ENCODE results near the gene PTPDC1.
"Not testable (repeated sequence)": the region's sequence is repeated elsewhere in the genome, so short reads cannot be mapped to it uniquely, and the experiment has no call there.

The PTPDC1 gene

GRCh38 chr9:94094219-94095145 lies 10.2 kb downstream of the PTPDC1 start:
- DNase-seq: not testable (repeated sequence)

DNA sequence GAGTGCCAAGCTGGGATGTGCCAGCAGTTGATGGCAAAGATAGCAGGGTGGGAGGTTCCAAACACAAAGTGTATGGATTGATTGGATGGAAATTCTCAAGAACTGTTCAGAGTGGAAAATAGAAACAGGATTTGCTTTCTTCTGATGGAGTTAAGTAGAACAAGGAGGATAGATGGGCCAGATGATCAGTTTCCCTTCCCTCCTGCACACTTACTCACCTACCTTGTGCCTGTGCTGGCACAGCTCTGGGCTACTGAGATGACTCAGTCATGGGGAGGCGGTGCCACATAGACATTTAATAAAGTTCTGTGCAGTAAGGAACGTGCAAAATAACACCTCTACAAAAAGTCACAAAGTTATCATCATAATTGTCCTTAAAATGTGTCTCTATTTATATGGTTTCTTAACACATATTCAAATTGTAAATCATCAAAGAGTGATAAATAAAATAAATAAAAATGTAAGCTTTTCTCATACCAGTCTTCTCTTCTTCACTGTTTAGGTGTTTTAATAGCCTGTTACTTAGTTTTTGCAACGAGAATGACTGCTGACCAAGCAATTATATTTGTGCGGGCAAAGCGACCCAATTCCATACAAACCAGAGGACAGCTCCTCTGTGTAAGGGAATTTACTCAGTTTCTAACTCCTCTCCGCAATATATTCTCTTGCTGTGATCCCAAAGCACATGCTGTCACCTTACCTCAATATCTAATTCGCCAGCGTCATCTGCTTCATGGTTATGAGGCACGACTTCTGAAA lies 12.7 kb downstream of the PTPDC1 start:
- no peak for DNase-seq

GRCh38 chr9:94097788-94098414 lies 13.6 kb downstream of the PTPDC1 start:
- DNase-seq: no peak

DNA sequence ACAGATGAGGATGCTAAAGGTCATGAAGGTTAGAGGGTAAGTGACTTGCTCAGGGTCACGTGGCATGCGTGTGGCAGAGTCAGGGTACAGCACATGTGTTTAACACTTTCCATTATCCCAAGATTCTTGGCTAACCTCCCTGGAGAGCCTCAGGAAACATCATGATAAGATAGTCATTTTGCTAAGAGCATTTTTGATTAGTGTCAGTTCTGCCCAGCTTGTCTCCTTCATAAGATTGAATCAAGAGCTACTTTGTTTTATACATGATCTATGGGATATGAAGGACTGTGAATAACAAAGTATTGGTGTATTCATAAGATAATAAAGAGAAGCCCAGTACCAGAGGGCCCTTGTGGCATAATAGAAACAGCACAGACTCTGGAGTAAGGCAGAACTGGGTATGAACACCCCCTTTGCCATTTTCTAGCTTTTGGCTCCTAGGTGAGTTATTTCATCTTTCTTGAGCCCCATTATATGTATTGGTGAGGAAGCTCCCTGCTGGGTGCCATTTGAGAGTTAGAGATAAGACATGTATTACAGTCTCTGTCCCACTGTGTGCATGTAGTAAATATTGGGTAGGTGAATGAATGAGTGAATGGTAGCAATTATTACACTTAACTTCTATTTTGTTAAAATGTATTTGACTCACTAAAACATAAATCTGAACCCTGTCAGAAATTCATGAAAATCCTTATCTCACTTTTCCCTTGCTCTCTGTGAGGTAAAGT lies 16.1 kb downstream of the PTPDC1 start:
- no peak for DNase-seq

DNA sequence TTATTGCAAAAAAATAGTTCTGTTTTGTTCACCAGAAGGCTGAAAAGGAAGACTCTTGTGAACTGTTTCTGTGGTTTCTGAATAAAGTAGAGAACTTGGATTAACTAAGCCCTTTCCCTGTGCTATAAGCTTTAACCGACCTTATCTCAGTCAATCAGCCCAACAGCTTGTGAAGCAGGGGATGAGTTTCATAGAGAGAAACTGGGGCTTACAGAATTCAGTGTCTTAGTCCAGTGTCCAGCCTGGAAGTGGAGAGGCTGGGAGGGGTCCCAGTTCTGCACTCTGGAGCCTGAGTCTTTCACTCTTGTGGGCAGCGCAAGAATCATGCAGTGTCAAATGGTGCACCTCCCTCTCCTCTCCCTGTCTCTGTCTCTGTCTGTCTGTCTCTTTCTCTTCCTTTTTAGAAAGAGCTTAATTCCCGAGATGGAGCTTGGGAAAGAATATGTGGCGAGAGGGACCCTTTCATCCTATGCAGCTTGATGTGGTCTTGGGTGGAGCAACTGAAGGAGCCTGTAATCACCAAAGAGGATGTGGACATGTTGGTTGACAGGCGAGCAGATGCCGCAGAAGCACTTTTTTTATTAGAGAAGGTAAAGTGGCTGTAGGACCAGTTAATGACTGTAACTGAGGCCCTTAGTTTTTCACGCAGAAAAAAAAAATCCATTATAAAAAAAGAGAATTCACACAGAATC lies 17.0 kb downstream of the PTPDC1 start:
- DNase-seq: no peak

DNA sequence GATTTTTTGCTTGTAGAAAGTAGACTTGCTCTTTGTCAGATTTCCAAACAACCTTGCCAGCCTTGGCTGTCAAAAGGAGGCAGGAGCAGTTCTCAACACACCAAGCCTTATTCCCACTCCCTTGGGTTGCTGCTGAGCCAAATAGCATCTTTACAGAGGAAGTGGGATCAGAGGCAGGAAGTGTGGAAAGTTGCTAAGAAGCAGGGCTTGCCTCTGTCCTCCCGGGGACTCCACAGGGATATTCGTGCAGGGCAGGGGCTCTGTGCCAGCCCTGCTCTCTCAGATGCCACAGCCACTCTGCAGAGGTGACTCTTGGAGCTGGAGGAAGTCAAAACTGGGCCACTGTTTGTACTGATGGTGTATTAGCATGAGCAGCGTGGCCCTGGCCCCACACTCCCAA lies 24.3 kb downstream of the PTPDC1 start:
- peak; percentile 62 for DNase-seq

GRCh38 chr9:94110821-94111252 lies 26.6 kb downstream of the PTPDC1 start:
- DNase-seq: no peak

- DNase-seq: no peak
These were observed 27.2 kb downstream of the PTPDC1 start for GRCh38 chr9:94111446-94111845.

DNA sequence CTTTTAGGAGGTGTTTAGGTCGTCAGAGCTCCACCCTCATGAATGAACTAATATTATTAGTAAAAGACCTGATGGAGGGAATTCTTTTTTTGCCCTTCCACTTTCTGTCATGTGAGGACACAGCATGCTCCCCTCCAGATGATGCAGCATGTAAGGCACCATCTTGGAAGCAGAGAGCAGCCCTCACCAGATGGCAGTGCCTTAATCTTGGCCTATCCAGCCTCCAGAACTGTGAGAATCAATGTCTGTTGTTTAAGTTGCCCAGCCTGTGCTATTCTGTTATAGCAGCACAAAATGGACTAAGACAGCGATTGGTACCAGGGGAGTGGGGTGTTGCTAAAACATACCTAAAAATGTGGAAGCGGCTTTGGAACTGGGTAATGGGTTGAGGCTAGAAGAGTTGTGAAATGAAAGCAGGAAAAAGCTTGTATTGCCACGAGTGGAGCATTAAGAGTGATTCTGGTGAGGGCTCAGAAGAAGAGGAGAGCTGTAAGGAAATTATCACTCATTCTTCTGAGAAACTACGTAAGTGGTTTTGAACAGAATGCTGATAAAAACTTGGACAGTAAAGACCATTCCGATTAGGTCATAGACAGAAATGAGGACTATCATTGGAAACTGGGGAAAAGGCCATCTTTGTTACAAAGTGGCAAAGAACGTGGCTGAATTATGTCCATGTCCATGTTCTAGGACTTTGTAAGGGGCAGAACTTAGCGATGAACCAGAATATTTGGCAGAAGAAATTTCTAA lies 28.6 kb downstream of the PTPDC1 start:
- DNase-seq: no peak

DNA sequence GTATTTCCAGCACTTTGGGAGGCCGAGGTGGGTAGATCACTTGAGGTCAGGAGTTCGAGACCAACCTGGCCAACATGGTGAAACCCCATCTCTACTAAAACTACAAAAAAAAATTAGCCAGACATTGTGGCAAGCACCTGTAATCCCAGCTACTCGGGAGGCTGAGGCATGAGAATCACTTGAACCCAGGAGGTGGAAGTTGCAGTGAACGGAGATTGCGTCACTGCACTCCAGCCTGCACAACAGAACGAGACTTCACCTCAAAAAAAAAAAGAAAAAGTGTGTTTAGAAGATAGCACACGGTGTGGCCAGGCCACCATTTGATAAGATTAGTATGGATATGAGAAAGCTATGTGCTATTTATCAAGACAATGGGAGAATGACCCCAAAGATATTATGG lies 35.8 kb downstream of the PTPDC1 start:
- not testable (repeated sequence) for DNase-seq

GRCh38 chr9:94120854-94121376 lies 36.7 kb downstream of the PTPDC1 start:
- no peak for DNase-seq

GRCh38 chr9:94126844-94127243 lies 42.6 kb downstream of the PTPDC1 start:
- DNase-seq: no peak

DNA sequence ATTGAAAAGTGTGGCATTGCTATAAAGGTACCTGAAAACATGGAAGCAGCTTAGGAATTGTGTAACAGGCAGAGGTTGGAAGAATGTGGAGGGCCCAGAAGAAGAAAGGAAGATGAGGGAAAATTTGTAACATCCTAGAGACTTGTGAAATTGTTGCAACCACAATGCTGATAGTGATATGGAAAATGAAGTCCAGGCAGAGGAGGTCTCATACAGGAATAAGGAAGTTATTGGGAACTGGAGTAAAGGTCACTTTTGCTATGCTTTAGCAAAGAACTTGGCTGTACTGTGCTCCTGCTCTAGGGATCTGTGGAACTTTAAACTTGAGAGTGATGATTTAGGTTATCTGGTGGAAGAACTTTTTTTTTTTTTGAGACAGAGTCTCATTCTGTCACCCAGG lies 43.5 kb downstream of the PTPDC1 start:
- DNase-seq: no peak

DNA sequence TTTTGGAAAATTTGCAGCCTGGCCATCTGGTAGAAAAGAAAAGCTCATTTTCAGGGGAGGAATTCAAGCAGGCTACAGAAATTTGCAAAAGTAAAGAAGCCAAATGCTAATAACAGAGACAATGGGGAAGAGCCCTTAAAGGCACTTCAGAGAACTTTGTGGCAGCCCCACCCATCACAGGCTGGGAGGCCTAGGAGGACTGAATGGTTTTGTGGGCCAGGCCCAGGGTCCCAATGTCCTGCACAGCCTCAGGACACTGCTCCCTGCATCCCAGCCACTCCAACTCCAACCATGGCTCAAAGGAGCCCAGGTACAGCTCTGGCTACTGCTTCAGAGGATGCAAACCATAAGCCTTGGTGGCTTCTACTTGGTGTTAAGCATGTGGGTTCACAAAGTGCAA lies 44.3 kb downstream of the PTPDC1 start:
- no peak for DNase-seq

GRCh38 chr9:94134629-94135028 lies 50.4 kb downstream of the PTPDC1 start:
- no peak for DNase-seq

DNA sequence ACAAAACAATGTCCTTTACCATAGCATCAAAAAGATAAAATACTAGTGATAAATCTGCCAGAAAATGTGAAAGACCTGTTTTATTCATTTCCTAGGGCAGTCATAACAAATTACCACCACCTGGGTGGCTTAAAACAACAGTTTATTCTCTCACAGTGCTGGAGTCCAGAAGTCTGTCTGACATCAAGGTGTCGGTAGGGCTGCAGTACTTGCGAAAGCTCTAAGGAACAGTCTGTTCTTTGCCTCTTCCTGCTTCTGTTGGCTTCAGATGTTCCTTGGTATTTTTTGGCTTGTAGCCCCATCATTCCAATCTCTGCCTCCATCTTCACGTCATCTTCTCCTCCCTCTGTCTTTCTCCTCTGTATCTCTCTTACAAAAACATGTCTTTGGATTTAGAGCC lies 51.0 kb downstream of the PTPDC1 start:
- no peak for DNase-seq

- peak; percentile 86 for DNase-seq
These were observed 55.6 kb downstream of the PTPDC1 start for GRCh38 chr9:94139672-94140417.

DNA sequence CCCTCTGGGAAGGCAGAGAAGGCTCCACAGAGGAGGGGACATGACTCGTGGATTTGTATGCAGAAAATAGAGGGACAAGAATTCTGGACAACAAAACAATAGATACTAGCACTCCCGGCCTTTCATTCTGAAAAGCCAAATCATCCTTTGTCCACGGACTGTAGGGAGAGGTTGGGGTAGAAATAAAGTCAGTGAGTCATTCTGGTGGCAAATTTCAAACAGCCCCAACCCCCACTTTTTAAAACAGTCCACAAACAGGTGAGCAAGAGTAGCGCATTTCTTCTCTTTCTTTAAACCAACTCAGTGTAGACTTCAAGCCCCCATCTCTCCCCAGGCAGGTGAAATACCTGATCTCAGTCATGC lies 56.1 kb downstream of the PTPDC1 start:
- DNase-seq: no peak

DNA sequence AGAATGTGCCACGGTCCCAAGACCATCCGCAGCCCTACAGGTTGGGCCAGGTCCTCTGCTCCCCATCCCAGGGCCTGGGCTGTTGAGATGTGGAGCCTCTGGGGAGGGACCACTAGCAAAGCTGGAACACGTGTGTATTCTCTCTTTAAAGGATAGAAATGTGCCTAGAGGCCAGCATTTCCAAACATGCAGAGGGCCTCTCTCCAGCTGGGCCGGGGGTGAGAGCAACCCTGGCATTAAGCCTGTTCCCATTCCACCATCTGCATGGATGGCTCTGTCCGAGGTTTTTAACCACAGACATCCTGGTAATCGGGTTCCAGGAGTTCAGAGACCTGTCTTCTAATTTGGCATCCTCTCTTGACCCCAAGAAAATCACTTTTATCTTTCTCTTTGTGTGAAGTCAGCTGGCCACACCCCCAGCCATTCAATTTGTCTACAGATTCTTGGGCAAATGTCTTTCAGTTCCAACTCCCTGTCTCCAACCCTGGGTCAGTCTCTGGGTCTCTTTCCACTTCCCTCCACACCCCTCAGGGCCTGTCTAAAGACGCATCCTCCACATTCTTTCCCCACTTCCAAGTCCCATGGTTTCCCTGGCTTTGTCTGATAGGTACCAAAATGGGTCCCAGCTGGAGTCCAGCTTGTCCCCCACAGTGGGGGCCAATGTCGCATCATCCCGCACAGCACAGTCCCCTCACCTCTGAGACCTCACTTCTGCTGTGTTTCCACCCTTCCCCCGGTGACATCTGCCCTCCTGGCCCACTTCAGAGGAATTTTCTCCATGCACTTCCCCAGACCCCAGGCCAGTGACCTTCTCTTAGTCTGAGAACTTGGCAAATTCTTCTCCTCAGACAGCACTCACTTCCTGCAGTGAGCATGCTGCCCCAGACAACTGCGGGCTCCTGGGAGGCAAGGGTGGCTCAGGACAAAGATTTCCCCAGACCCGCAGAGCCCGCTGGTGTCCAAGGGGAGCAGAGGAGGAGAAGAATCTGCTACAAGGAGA lies 56.8 kb downstream of the PTPDC1 start:
- DNase-seq: no peak

Data from left hindlimb (tissue), 1 donor.